IMR-90 (cell line): ENCODE results near the gene USH2A. TPM values are rescaled to one million over a fixed set of nuclear protein-coding genes. Genes with fewer than 3 reads are reported as not detected.

Experiments
- ATAC-seq: fragments of 200-7000 bp; cut with Tn5 transposase; 2 replicates; pipeline ENCODE4 v1.9.1; 2020; ENCODE audit warnings: low read depth, mild to moderate bottlenecking, moderate library complexity
- BruUV-seq: library from RNA; stranded (reverse); fragments of 400-500 nt; replicated peaks from 2 replicates; lab custom pipeline; 2021; lab: Mats Ljungman, UMichigan
- CTCF ChIA-PET: fragments of 300-600 bp; formaldehyde crosslinking; extraction: SDS; loops from one replicate; lab custom pipeline; 2021; ENCODE audit warnings: antibody characterized with exemption; lab: Yijun Ruan, JAX
- POLR2A ChIA-PET: fragments of 300-600 bp; sonication (Branson Sonifier 250); formaldehyde crosslinking; loops from one replicate; lab custom pipeline; 2022; ENCODE audit warnings: antibody characterized with exemption; ENCODE audit not compliant: unreplicated experiment; lab: Charles Lee
- DNase-seq: peaks from one replicate; pipeline ENCODE4 v3.0.0; 2013
- H2AFZ ChIP-seq: replicated peaks from 2 replicates; pipeline ENCODE3; 2013; ENCODE audit warnings: low read length, mild to moderate bottlenecking; ENCODE audit not compliant: poor library complexity
- H2AK5ac ChIP-seq: 2 replicates; pipeline ENCODE4 v1.6.1; 2013; ENCODE audit warnings: low read depth, low read length, inconsistent platforms
- H2AK9ac ChIP-seq: replicated peaks from 2 replicates; pipeline ENCODE3; 2013; ENCODE audit warnings: mild to moderate bottlenecking, low read depth, low read length, moderate library complexity; ENCODE audit not compliant: poor library complexity
- H2BK120ac ChIP-seq: 2 replicates; pipeline ENCODE4 v1.6.1; 2013; ENCODE audit warnings: low read depth, low read length, inconsistent platforms
- H2BK15ac ChIP-seq: 3 replicates; pipeline ENCODE4 v1.6.1; 2013; ENCODE audit warnings: low read depth, low read length, inconsistent platforms
- H2BK20ac ChIP-seq: 2 replicates; pipeline ENCODE4 v1.6.1; 2013; ENCODE audit warnings: low read depth, mild to moderate bottlenecking, inconsistent platforms, low read length, moderate library complexity
- H2BK5ac ChIP-seq: 2 replicates; pipeline ENCODE4 v1.6.1; 2013; ENCODE audit warnings: mild to moderate bottlenecking, low read depth, low read length, inconsistent platforms; ENCODE audit not compliant: poor library complexity, severe bottlenecking
- H3K14ac ChIP-seq: replicated peaks from 2 replicates; pipeline ENCODE4 v1.6.1; 2013; ENCODE audit warnings: low read depth, low read length, inconsistent platforms
- H3K18ac ChIP-seq: 2 replicates; pipeline ENCODE4 v1.6.1; 2013; ENCODE audit warnings: low read depth, low read length, control low read depth
- H3K23ac ChIP-seq: 2 replicates; pipeline ENCODE4 v1.6.1; 2013; ENCODE audit warnings: low read depth, low read length, inconsistent platforms
- H3K27ac ChIP-seq: 2 replicates; pipeline ENCODE4 v1.5.1; 2013; ENCODE audit warnings: mild to moderate bottlenecking, control low read depth, low read length; ENCODE audit not compliant: insufficient read depth
- H3K27me3 ChIP-seq: 2 replicates; pipeline ENCODE4 v1.6.1; 2013; ENCODE audit warnings: low read length; ENCODE audit not compliant: control insufficient read depth, insufficient read depth
- H3K36me3 ChIP-seq: 2 replicates; pipeline ENCODE4 v1.6.1; 2013; ENCODE audit warnings: low read length, mixed read lengths; ENCODE audit not compliant: control insufficient read depth, insufficient read depth
- H3K4ac ChIP-seq: 2 replicates; pipeline ENCODE4 v1.6.1; 2013; ENCODE audit warnings: low read depth, low read length, inconsistent platforms
- H3K4me1 ChIP-seq: 2 replicates; pipeline ENCODE4 v1.6.1; 2013; ENCODE audit warnings: low read length, mixed read lengths; ENCODE audit not compliant: control insufficient read depth, insufficient read depth
- H3K4me2 ChIP-seq: 2 replicates; pipeline ENCODE4 v1.6.1; 2013; ENCODE audit warnings: low read depth, mild to moderate bottlenecking, control low read depth, low read length, moderate library complexity
- H3K4me3 ChIP-seq: 2 replicates; pipeline ENCODE4 v1.5.1; 2013; ENCODE audit warnings: low read depth, mild to moderate bottlenecking, control low read depth, low read length, moderate library complexity; ENCODE audit not compliant: insufficient read depth
- H3K56ac ChIP-seq: 2 replicates; pipeline ENCODE4 v1.6.1; 2013; ENCODE audit warnings: low read length, inconsistent platforms; ENCODE audit not compliant: insufficient read depth; ENCODE audit errors: extremely low read depth
- H3K79me1 ChIP-seq, 2 experiments: 2 replicates each; pipeline ENCODE4 v1.6.1; 2013; ENCODE audit warnings: low read length in 2 of 2, inconsistent platforms in 1 of 2, low read depth in 1 of 2
- H3K9ac ChIP-seq: 2 replicates; pipeline ENCODE4 v1.6.1; 2013; ENCODE audit warnings: low read depth, low read length, control low read depth
- H3K9me1 ChIP-seq: 2 replicates; pipeline ENCODE4 v1.6.1; 2013; ENCODE audit warnings: low read length, inconsistent platforms; ENCODE audit not compliant: insufficient read depth
- H3K9me3 ChIP-seq: 2 replicates; pipeline ENCODE4 v1.6.1; 2013; ENCODE audit warnings: low read length; ENCODE audit not compliant: control insufficient read depth, insufficient read depth
- H4K20me1 ChIP-seq: 2 replicates; pipeline ENCODE4 v1.6.1; 2013; ENCODE audit warnings: low read length, inconsistent platforms; ENCODE audit not compliant: insufficient read depth
- H4K5ac ChIP-seq: 2 replicates; pipeline ENCODE4 v1.6.1; 2013; ENCODE audit warnings: mild to moderate bottlenecking, low read depth, low read length, control low read depth
- H4K8ac ChIP-seq, 2 experiments: 2 replicates each; pipeline ENCODE4 v1.6.1; 2013; ENCODE audit warnings: low read depth in 2 of 2, low read length in 2 of 2, control low read depth in 1 of 2, inconsistent platforms in 1 of 2
- H4K91ac ChIP-seq: 2 replicates; pipeline ENCODE4 v1.6.1; 2013; ENCODE audit warnings: low read depth, low read length, inconsistent platforms; ENCODE audit not compliant: insufficient read depth
- BHLHE40 ChIP-seq: fragments of 150-350 bp; IDR thresholded peaks from 2 replicates; pipeline ENCODE4 v1.6.1; 2016; ENCODE audit warnings: mild to moderate bottlenecking, low read depth, low read length
- CEBPB ChIP-seq: IDR thresholded peaks from 2 replicates; pipeline ENCODE4 v1.6.1; 2012; ENCODE audit warnings: low read depth, low read length, improper control_type of control experiment
- CHD1 ChIP-seq: IDR thresholded peaks from 2 replicates; pipeline ENCODE4 v1.6.1; 2012; ENCODE audit warnings: low read depth, low read length, improper control_type of control experiment
- CTCF ChIP-seq: conservative IDR thresholded peaks from 2 replicates; pipeline ENCODE4 v1.5.1; 2012; ENCODE audit warnings: mild to moderate bottlenecking, low read depth, low read length, improper control_type of control experiment
- ELK1 ChIP-seq: fragments of 150-350 bp; IDR thresholded peaks from 2 replicates; pipeline ENCODE4 v1.6.1; 2016; ENCODE audit warnings: low read depth, mild to moderate bottlenecking, low read length, moderate library complexity, borderline replicate concordance
- FOS ChIP-seq: fragments of 150-350 bp; IDR thresholded peaks from 2 replicates; pipeline ENCODE4 v1.6.1; 2016; ENCODE audit warnings: low read depth, low read length
- MAFK ChIP-seq: IDR thresholded peaks from 2 replicates; pipeline ENCODE4 v1.6.1; 2012; ENCODE audit warnings: low read depth, low read length, improper control_type of control experiment
- MAZ ChIP-seq: IDR thresholded peaks from 2 replicates; pipeline ENCODE4 v1.6.1; 2012; ENCODE audit warnings: low read depth, mild to moderate bottlenecking, low read length, improper control_type of control experiment, moderate library complexity, borderline replicate concordance
- MXI1 ChIP-seq: IDR thresholded peaks from 2 replicates; pipeline ENCODE4 v1.6.1; 2012; ENCODE audit warnings: low read depth, mild to moderate bottlenecking, low read length, moderate library complexity, borderline replicate concordance
- NFE2L2 ChIP-seq: fragments of 150-350 bp; IDR thresholded peaks from 2 replicates; pipeline ENCODE4 v1.6.1; 2016; ENCODE audit warnings: low read depth, mild to moderate bottlenecking, low read length
- POLR2A ChIP-seq: IDR thresholded peaks from 2 replicates; pipeline ENCODE4 v1.6.1; 2012; ENCODE audit warnings: mild to moderate bottlenecking, low read depth, low read length
- RAD21 ChIP-seq: IDR thresholded peaks from 2 replicates; pipeline ENCODE4 v1.6.1; 2012; ENCODE audit warnings: low read length, improper control_type of control experiment
- RCOR1 ChIP-seq: IDR thresholded peaks from 2 replicates; pipeline ENCODE4 v1.6.1; 2012; ENCODE audit warnings: mild to moderate bottlenecking, low read length, improper control_type of control experiment; ENCODE audit not compliant: insufficient replicate concordance
- RFX5 ChIP-seq: IDR thresholded peaks from 2 replicates; pipeline ENCODE4 v1.8.0; 2012; ENCODE audit warnings: low read depth, mild to moderate bottlenecking, low read length, moderate library complexity
- SMC3 ChIP-seq: fragments of 150-350 bp; IDR thresholded peaks from 2 replicates; pipeline ENCODE4 v1.6.1; 2016; ENCODE audit warnings: low read depth, mild to moderate bottlenecking, antibody characterized with exemption, low read length, moderate library complexity
- USF2 ChIP-seq: fragments of 150-350 bp; IDR thresholded peaks from 2 replicates; pipeline ENCODE4 v1.6.1; 2017; ENCODE audit warnings: mild to moderate bottlenecking, antibody characterized with exemption, low read length, low read depth
- WGBS, 2 experiments: methylation state at CpG; one replicate each; pipeline versions ENCODE4 v1.1.5 to v1.1.7; 2013; ENCODE audit warnings: missing lambda C conversion rate in 2 of 2; ENCODE audit not compliant: insufficient read length in 1 of 2; ENCODE audit errors: extremely low coverage in 2 of 2; 5-methylcytosine and 5-hydroxymethylcytosine counted together
- dilution Hi-C: fragments of 300-500 bp; cut with HindIII; formaldehyde crosslinking; loops from one replicate; pipeline ENCODE4 v1.14.3; 2018; ENCODE audit warnings: low sequenced_read_pairs; ENCODE audit not compliant: unreplicated experiment
- in situ Hi-C: fragments of 300-500 bp; cut with MboI; formaldehyde crosslinking; loops from 3 replicates; pipeline ENCODE4 v1.14.3; 2019; ENCODE audit warnings: low sequenced_read_pairs, inconsistent platforms, mixed read lengths
- intact Hi-C: fragments of 100-400 bp; cut with micrococcal nuclease; formaldehyde crosslinking; loops from 2 replicates; pipeline ENCODE4 v1.10.0; 2022
- polyA plus RNA-seq, 3 experiments: library from polyadenylated mRNA; depleted of rRNA; stranded (reverse); fragments of >200 nt; gene quantifications; 2 replicates each; pipeline ENCODE4 v1.2.3, GENCODE V29; 2012; ENCODE audit warnings: low replicate concordance in 1 of 3
- total RNA-seq: library from RNA; depleted of rRNA; stranded (reverse); fragments of >200 nt; gene quantifications from 2 replicates; pipeline ENCODE4 v1.2.3, GENCODE V29; 2012

Gene USH2A
- total and polyA plus RNA-seq, 2 of the 4 experiments (the other 2 are of a cell fraction), result under 0.01 to 0.02 TPM

GRCh38 chr1:216425577-216425976 lies 2.3 kb upstream of the USH2A start:
- Histone ChIP-seq H2BK15ac (no peak overlapping the region), H2AK5ac (no peak overlapping the region), H3K9me3 (no peaks in the 10 kb centered on the region), H3K4me3 (no peak overlapping the region), H2AK9ac (no peak overlapping the region), H3K27ac (no peak overlapping the region), H3K4me2 (no peak overlapping the region), H3K27me3 (no peaks in the 10 kb centered on the region), H4K20me1 (no peaks in the 10 kb centered on the region), H3K14ac (no peak overlapping the region), H3K36me3 (no peaks in the 10 kb centered on the region), H4K5ac (no peak overlapping the region), H4K91ac (no peak overlapping the region), H4K8ac (no peak overlapping the region), H2AFZ (no peak overlapping the region), H2BK20ac (no peak overlapping the region), H3K4me1 (peaks cover 4% of the 10 kb centered on the region), H2BK5ac (no peak overlapping the region), H3K9ac (no peak overlapping the region), H3K4ac (no peak overlapping the region), H3K56ac (no peak overlapping the region), H3K9me1 (no peaks in the 10 kb centered on the region), H2BK120ac (no peak overlapping the region), H3K18ac (no peak overlapping the region), H3K79me1 (no peaks in the 10 kb centered on the region), H3K23ac (no peak overlapping the region)
- ATAC-seq, result no peak
- CTCF ChIA-PET, result no interaction called here
- intact Hi-C loops (no loop called here), dilution Hi-C loops (no loop called here), in situ Hi-C loops (no loop called here)
- WGBS, 2 experiments, result 40% methylated on average over 1 of the region's 5 CpGs; no CpG with 5 or more reads in 1 of the 2 experiments
- POLR2A ChIA-PET, result no interaction called here
- TF ChIP-seq USF2, result no peak
- no peak for TF ChIP-seq MAZ
- no peak for TF ChIP-seq NFE2L2
- TF ChIP-seq MAFK, result no peak
- TF ChIP-seq BHLHE40, result no peak
- no peak for TF ChIP-seq RCOR1
- no peak for TF ChIP-seq POLR2A
- no peak for TF ChIP-seq CEBPB
- no peak for TF ChIP-seq SMC3
- no peak for TF ChIP-seq CHD1
- no peak for TF ChIP-seq CTCF
- TF ChIP-seq MXI1, result no peak
- TF ChIP-seq RFX5, result no peak
- TF ChIP-seq RAD21, result no peak
- TF ChIP-seq ELK1, result no peak
- no peak for TF ChIP-seq FOS
- DNase-seq, result peak; percentile 2
- no TSS peak for BruUV-seq
